Frontal cortex (tissue), 4 donors: ENCODE results near the gene TLR10. TPM values are rescaled to one million over a fixed set of nuclear protein-coding genes. Genes with fewer than 3 reads are reported as not detected.
"Not testable (repeated sequence)": the region's sequence is repeated elsewhere in the genome, so short reads cannot be mapped to it uniquely, and the experiment has no call there.

ENCODE experiments used
- DNase-seq, 2 donors: peaks; one replicate each; pipeline ENCODE4 v3.0.0; 2012; ENCODE audit warnings: low spot score in 2 of 2
- FAIRE-seq: peaks from 2 replicates; lab custom pipeline; 2012; peaks lifted over from hg19 to GRCh38; lab: Jason Lieb, UNC
- total RNA-seq: library from RNA; depleted of rRNA; stranded (reverse); fragments of >200 nt; gene quantifications from one replicate; pipeline ENCODE4 v1.2.3, GENCODE V29; 2014
- donor health status: control.
- donor health status: control.
- donor health status: control.

Gene TLR10
- total RNA-seq, 1 donor from 2014 or later, result 1.6 TPM

- FAIRE-seq (no peak), DNase-seq (no peak)
Observed at GRCh38 chr4:38802561-38803355, 20.0 kb upstream of the TLR10 start.

GRCh38 chr4:38800961-38801450, 18.2 kb upstream of the TLR10 start:
- no peak for FAIRE-seq

GRCh38 chr4:38800366-38800765, 17.6 kb upstream of the TLR10 start:
- FAIRE-seq, result no peak
- DNase-seq, result no peak

More at GRCh38 chr4:38800961-38801450, 18.2 kb upstream of the TLR10 start:
- no peak for DNase-seq

GRCh38 chr4:38795087-38795486, 12.3 kb upstream of the TLR10 start:
- no peak for FAIRE-seq
- no peak for DNase-seq

- DNase-seq (no peak), FAIRE-seq (no peak)
Observed at GRCh38 chr4:38794051-38794450, 11.3 kb upstream of the TLR10 start.

GRCh38 chr4:38791010-38791409, 8.2 kb upstream of the TLR10 start:
- DNase-seq, result no peak
- no peak for FAIRE-seq

- DNase-seq, result no peak
- FAIRE-seq, result no peak
Observed at GRCh38 chr4:38788317-38788716, 5.5 kb upstream of the TLR10 start.

GRCh38 chr4:38787693-38788092, 4.9 kb upstream of the TLR10 start:
- FAIRE-seq (no peak), DNase-seq (no peak)

- no peak for FAIRE-seq
Observed at GRCh38 chr4:38785901-38786402, 3.2 kb upstream of the TLR10 start.

GRCh38 chr4:38785041-38785790, 2.4 kb upstream of the TLR10 start:
- FAIRE-seq, result no peak
- no peak for DNase-seq

More at GRCh38 chr4:38785901-38786402, 3.2 kb upstream of the TLR10 start:
- DNase-seq, result no peak

- no peak for FAIRE-seq
- no peak for DNase-seq
Observed at GRCh38 chr4:38784141-38784540, 1.4 kb upstream of the TLR10 start.

GRCh38 chr4:38783109-38783460, 295 bp upstream of the TLR10 start:
- no peak for FAIRE-seq
- no peak for DNase-seq

- DNase-seq (no peak), FAIRE-seq (no peak)
Observed at GRCh38 chr4:38781854-38782261, 932 bp downstream of the TLR10 start.

GRCh38 chr4:38780833-38781484, 1.8 kb downstream of the TLR10 start:
- no peak for FAIRE-seq
- no peak for DNase-seq

GRCh38 chr4:38779790-38780189, 3.0 kb downstream of the TLR10 start:
- FAIRE-seq (no peak), DNase-seq (no peak)

GRCh38 chr4:38777925-38778324, 4.9 kb downstream of the TLR10 start:
- not testable (repeated sequence) for FAIRE-seq, DNase-seq

GRCh38 chr4:38775326-38775725, 7.5 kb downstream of the TLR10 start:
- FAIRE-seq (no peak), DNase-seq (no peak)

- FAIRE-seq, result no peak
- DNase-seq, result no peak
Observed at GRCh38 chr4:38774181-38774955, 8.4 kb downstream of the TLR10 start.

GRCh38 chr4:38770281-38770680, 12.5 kb downstream of the TLR10 start:
- not testable (repeated sequence) for FAIRE-seq, DNase-seq

GRCh38 chr4:38769857-38770256, 12.9 kb downstream of the TLR10 start:
- DNase-seq (no peak), FAIRE-seq (no peak)
